Tibial nerve (tissue), 4 donors: Measurements from ENCODE around the gene GM2A. TPM values are rescaled to one million over a fixed set of nuclear protein-coding genes. Genes with fewer than 3 reads are reported as not detected.

Experiments used
- DNase-seq, 2 donors: peaks; one replicate each; pipeline ENCODE4 v3.0.0-alpha.2; 2019; ENCODE audit warnings: low spot score in 2 of 2
- H3K27ac ChIP-seq, 4 donors: fragments of 200-600 bp; sonication (generic) in 3 of 4; one replicate each; pipeline ENCODE4 v1.5.1; 2017 to 2019; ENCODE audit warnings: mild to moderate bottlenecking in 1 of 4
- H3K27me3 ChIP-seq, 2 donors: fragments of 200-600 bp; sonication (generic) in 1 of 2; one replicate each; pipeline versions ENCODE4 v1.5.1 to v1.6.0; 2017 to 2019
- H3K36me3 ChIP-seq, 3 donors: fragments of 200-600 bp; sonication (generic); one replicate each; pipeline ENCODE4 v1.5.1; 2018 to 2019
- H3K4me1 ChIP-seq, 4 donors: fragments of 200-600 bp; sonication (generic) in 3 of 4; one replicate each; pipeline ENCODE4 v1.5.1; 2017 to 2019
- H3K4me3 ChIP-seq, 4 donors: fragments of 200-600 bp; sonication (generic) in 3 of 4; one replicate each; pipeline ENCODE4 v1.5.1; 2017 to 2019; ENCODE audit warnings: mild to moderate bottlenecking in 1 of 4, moderate library complexity in 1 of 4
- H3K9me3 ChIP-seq, 4 donors: fragments of 200-600 bp; sonication (generic) in 3 of 4; one replicate each; pipeline ENCODE4 v1.5.1; 2017 to 2019
- CTCF ChIP-seq, 5 experiments: fragments of 200-600 bp in 3 of 5; fragments of 450-650 bp in 2 of 5; sonication (generic) in 3 of 5; IDR thresholded peaks; one replicate each; pipeline ENCODE4 v1.5.1; 2016 to 2019; ENCODE audit warnings: antibody characterized with exemption in 5 of 5, mild to moderate bottlenecking in 3 of 5, moderate library complexity in 2 of 5
- EP300 ChIP-seq, 2 donors: sonication (generic); formaldehyde crosslinking; IDR thresholded peaks; one replicate each; pipeline ENCODE4 v1.6.1; 2017; ENCODE audit warnings: antibody characterized with exemption in 2 of 2, mild to moderate bottlenecking in 1 of 2
- POLR2A ChIP-seq, 2 donors: fragments of 450-650 bp; IDR thresholded peaks; one replicate each; pipeline ENCODE4 v1.6.1; 2017; ENCODE audit warnings: antibody characterized with exemption in 2 of 2, mild to moderate bottlenecking in 2 of 2, moderate library complexity in 2 of 2
- WGBS, 2 donors: methylation state at CpG; one replicate each; pipeline ENCODE4 v1.1.5; 2018; 5-methylcytosine and 5-hydroxymethylcytosine counted together
- total RNA-seq, 4 donors: library from RNA; depleted of rRNA; stranded (reverse); fragments of >200 nt; gene quantifications; one replicate each; pipeline ENCODE4 v1.1.0, GENCODE V29; 2016

The GM2A gene
- total RNA-seq, 4 donors from 2014 or later: 30.3 to 37.5 (median 33.7) TPM

- WGBS, 2 donors: 0 to 2% methylated on average over 44 to 48 of the region's 58 CpGs
Observed at GRCh38 chr5:151223447-151224264, 29.3 kb upstream of the GM2A start, which contains the start of gene CCDC69. TSS of gene CCDC69 (minus strand) at chr5:151224092. CDS start at chr5:151223970, 122 bp downstream.

GRCh38 chr5:151224372-151224771, 28.6 kb upstream of the GM2A start:
- Histone ChIP-seq H3K27ac (peak overlapping the region in 3 of 4 donors; percentile 81 to 90 (median 87)), H3K9me3 (no peaks in the 10 kb centered on the region), H3K36me3 (no peaks in the 10 kb centered on the region), H3K27me3 (no peaks in the 10 kb centered on the region), H3K4me3 (peak overlapping the region; percentile 81 to 91 (median 84)), H3K4me1 (peaks cover 0 to 48% (median 25%) of the 10 kb centered on the region in 4 donors)
- TF ChIP-seq EP300 (IDR thresholded peaks at IDR 0.05): no peak
- no peak for TF ChIP-seq POLR2A (IDR thresholded peaks at IDR 0.05)
- no peak for TF ChIP-seq CTCF (IDR thresholded peaks at IDR 0.05)
- 74% methylated on average over 6 of the region's 6 CpGs for WGBS, 2 donors
- DNase-seq: no peak

More at GRCh38 chr5:151223447-151224264, 29.3 kb upstream of the GM2A start, which contains the start of gene CCDC69:
- Histone ChIP-seq H3K27ac (peak within 1 kb of the TSS; percentile 62 to 90 (median 84)), H3K4me3 (peak within 1 kb of the TSS; percentile 81 to 91 (median 84)), H3K9me3 (no peaks in the 10 kb centered on the region), H3K27me3 (no peaks in the 10 kb centered on the region), H3K4me1 (peaks cover 0 to 48% (median 25%) of the 10 kb centered on the region in 4 donors), H3K36me3 (no peaks in the 10 kb centered on the region)
- peak in 1 of 2 donors; percentile 75 for TF ChIP-seq EP300 (IDR thresholded peaks at IDR 0.05)
- TF ChIP-seq CTCF (IDR thresholded peaks at IDR 0.05): peak in 3 of 5 experiments; percentile 24 to 48 (median 45)
- peak; percentile 55 to 73 for TF ChIP-seq POLR2A (IDR thresholded peaks at IDR 0.05)
- DNase-seq: peak; percentile 52 to 57

GRCh38 chr5:151225071-151225470, 27.9 kb upstream of the GM2A start:
- H3K4me1 ChIP-seq: peaks cover 0 to 43% (median 23%) of the 10 kb centered on the region in 4 donors
- 95 to 97% methylated on average over 4 of the region's 4 CpGs for WGBS, 2 donors

GRCh38 chr5:151225475-151225874, 27.5 kb upstream of the GM2A start:
- DNase-seq: no peak
- WGBS, 2 donors: 69 to 70% methylated on average over 5 of the region's 5 CpGs
- Histone ChIP-seq H3K27ac (no peak overlapping the region), H3K36me3 (no peaks in the 10 kb centered on the region), H3K4me1 (peaks cover 0 to 39% (median 22%) of the 10 kb centered on the region in 4 donors), H3K27me3 (no peaks in the 10 kb centered on the region), H3K4me3 (no peak overlapping the region), H3K9me3 (no peaks in the 10 kb centered on the region)
- TF ChIP-seq CTCF (IDR thresholded peaks at IDR 0.05) (no peak), EP300 (IDR thresholded peaks at IDR 0.05) (no peak), POLR2A (IDR thresholded peaks at IDR 0.05) (no peak)

More at GRCh38 chr5:151225071-151225470, 27.9 kb upstream of the GM2A start:
- Histone ChIP-seq H3K9me3 (no peaks in the 10 kb centered on the region), H3K27ac (no peak overlapping the region), H3K4me3 (no peak overlapping the region), H3K36me3 (no peaks in the 10 kb centered on the region), H3K27me3 (no peaks in the 10 kb centered on the region)
- DNase-seq: no peak
- TF ChIP-seq EP300 (IDR thresholded peaks at IDR 0.05) (no peak), CTCF (IDR thresholded peaks at IDR 0.05) (no peak), POLR2A (IDR thresholded peaks at IDR 0.05) (no peak)

- TF ChIP-seq CTCF (IDR thresholded peaks at IDR 0.05): no peak
- no peak for TF ChIP-seq POLR2A (IDR thresholded peaks at IDR 0.05)
- TF ChIP-seq EP300 (IDR thresholded peaks at IDR 0.05): no peak
- 61 to 79% methylated on average over 5 of the region's 6 CpGs for WGBS, 2 donors
- H3K27ac ChIP-seq: no peak overlapping the region
Observed at GRCh38 chr5:151227918-151228447, 25.0 kb upstream of the GM2A start.

More at GRCh38 chr5:151227918-151228447, 25.0 kb upstream of the GM2A start:
- DNase-seq: no peak
- H3K4me1 ChIP-seq: peaks cover 0 to 14% (median 5%) of the 10 kb centered on the region in 4 donors
- H3K4me3 ChIP-seq: no peak overlapping the region
- H3K27me3 ChIP-seq: no peaks in the 10 kb centered on the region
- H3K36me3 ChIP-seq: no peaks in the 10 kb centered on the region
- no peaks in the 10 kb centered on the region for H3K9me3 ChIP-seq
